ENCODE data around the gene ADCY3. TPM values are rescaled to one million over a fixed set of nuclear protein-coding genes. Genes with fewer than 3 reads are reported as not detected.

ADCY3 gene
- total and polyA plus RNA-seq, 9 of the 15 experiments (the other 6 are each of a cell fraction or from before 2014, with no cell fraction given): 1.5 to 54.8 (median 26.3) TPM

DNA sequence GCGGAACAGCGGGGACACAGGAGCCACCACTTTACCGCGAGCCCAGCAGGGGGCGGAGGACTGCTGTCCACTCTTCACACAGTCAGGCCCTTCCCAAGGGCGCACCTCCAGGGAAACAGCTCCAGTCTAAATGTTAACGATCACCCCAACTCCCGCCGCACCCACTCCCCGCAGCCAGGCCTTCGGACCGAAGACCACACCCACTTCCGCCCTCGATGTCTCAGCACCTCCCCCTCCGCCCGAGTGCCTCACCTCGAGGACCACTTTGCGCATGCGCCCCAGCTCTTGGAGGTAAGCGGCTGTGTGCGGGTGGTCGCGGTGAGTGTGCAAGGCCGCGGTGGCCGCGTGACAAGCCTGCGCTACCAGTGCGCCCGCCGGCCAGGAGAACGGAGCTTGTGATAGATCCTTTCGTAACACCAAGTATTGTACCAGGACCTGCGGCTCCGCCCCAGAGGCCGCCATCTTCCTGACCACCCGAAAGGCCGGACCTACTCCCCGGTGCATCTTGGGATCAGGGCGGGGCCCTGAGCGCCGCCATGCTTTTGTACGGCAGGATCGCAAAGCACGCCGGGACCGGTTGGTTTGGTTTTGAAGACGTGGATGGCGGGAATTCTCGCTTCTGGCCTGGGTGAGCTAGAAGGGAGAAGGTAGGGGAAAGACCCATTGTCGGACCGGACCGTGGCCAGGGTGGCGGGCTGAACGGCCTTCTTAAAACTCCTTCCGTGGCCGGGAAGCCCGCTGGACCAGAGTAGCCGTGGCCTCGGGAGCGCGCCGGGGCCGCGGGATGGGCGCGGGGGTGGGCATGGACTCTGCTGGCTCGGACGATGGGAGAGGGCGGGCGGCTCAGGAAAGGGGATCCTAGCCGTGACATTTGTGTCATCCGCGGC, 126.9 kb downstream of the ADCY3 start, which contains the start of the genes CENPO and PTRHD1 (continued):
- TF ChIP-seq NR3C1 (CRISPR knock-in tag; IDR thresholded peaks at IDR 0.05): no peak
- TF ChIP-seq ZBTB8A (IDR thresholded peaks at IDR 0.05; ENCODE audit: partially characterized antibody): no peak
- TF ChIP-seq, protein P1, sequence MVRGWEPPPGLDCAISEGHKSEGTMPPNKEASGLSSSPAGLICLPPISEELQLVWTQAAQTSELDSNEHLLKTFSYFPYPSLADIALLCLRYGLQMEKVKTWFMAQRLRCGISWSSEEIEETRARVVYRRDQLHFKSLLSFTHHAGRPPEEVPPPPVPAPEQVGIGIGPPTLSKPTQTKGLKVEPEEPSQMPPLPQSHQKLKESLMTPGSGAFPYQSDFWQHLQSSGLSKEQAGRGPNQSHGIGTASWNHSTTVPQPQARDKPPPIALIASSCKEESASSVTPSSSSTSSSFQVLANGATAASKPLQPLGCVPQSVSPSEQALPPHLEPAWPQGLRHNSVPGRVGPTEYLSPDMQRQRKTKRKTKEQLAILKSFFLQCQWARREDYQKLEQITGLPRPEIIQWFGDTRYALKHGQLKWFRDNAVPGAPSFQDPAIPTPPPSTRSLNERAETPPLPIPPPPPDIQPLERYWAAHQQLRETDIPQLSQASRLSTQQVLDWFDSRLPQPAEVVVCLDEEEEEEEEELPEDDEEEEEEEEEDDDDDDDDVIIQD (CRISPR knock-in tag; IDR thresholded peaks at IDR 0.05): no peak

DNA sequence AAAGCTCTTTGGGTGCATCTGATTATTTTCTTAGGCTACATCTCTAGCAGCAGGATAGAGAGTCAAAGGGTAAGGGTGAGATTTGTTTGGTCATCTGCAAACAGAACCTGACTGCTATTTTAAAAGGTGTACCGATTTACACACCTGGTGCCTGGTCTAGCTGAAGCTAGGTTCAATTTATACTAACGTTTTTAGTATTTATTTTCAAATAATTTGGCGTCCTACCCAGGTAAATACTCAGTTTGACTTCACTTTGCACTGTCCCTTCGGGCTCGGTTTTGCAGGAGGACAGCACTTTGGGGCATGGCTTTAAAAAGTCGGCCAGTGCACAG, 127.5 kb downstream of the ADCY3 start:
- Histone ChIP-seq H2AFZ (ENCODE audit: low read depth, low read length) (peak overlapping the region; percentile 100), H3K4me2 (ENCODE audit: insufficient read depth, low read length) (peak overlapping the region; percentile 95), H3K27ac (ENCODE audit: extremely low read depth, low read depth, low read length) (peak overlapping the region; percentile 99), H4K20me1 (replicated peaks; ENCODE audit: control insufficient read depth, insufficient read depth, low read length) (peaks cover 5% of the 10 kb centered on the region; the same call in 1 of the 2 replicates), H3K79me2 (ENCODE audit: control insufficient read depth, insufficient read depth, low read length) (peaks cover 58% of the 10 kb centered on the region), H3K4me3 (peak overlapping the region; percentile 87), H3K27me3 (ENCODE audit: control insufficient read depth in 2 of 2, insufficient read depth in 2 of 2, low read length in 2 of 2) (no peaks in the 10 kb centered on the region), H3K36me3 (ENCODE audit: control insufficient read depth, insufficient read depth, low read length) (peaks cover 44% of the 10 kb centered on the region; the same call in 2 of the 3 replicates), H3K9me1 (ENCODE audit: control insufficient read depth, insufficient read depth, low read length) (no peaks in the 10 kb centered on the region), H3K4me1 (replicated peaks in 1 of 2; ENCODE audit: control insufficient read depth in 2 of 2, insufficient read depth in 2 of 2, low read length in 2 of 2) (peaks cover 9 to 30% of the 10 kb centered on the region in 2 experiments; a peak in 4 of 5 replicates), H3K9me3 (replicated peaks; ENCODE audit: control insufficient read depth, insufficient read depth, low read depth, low read length) (no peaks in the 10 kb centered on the region), H3K9ac (ENCODE audit: insufficient read depth in 1 of 2, low read depth in 2 of 2, low read length in 2 of 2) (peak overlapping the region; percentile 98 to 100)
- TSS peak; percentile 79 for BruUV-seq (replicated peaks)
- intact Hi-C loops (cut with micrococcal nuclease): loop anchor here (1.0 to 2.0 kb wide), 2 partner anchors 35 to 302 kb away; partner anchors contain the start of gene NCOA1
- ChIA-PET POLR2A (interaction anchor here (0.6 to 3.1 kb wide), 15 partner anchors 13 to 366 kb away, joined by 3 to 10 read pairs (median 3); no protein-coding TSS in a partner anchor), CTCF (ENCODE audit: low intra/inter-chr PET ratio) (interaction anchor here (1.0 to 1.5 kb wide), 2 partner anchors 35 to 382 kb away, joined by 3 to 6 read pairs; no protein-coding TSS in a partner anchor)
- in situ Hi-C loops (cut with MboI): loop anchor here (25.0 kb wide), 1 partner anchor 380 kb away; no protein-coding TSS in a partner anchor
- no peak for DNase-seq (ENCODE audit: extremely low read depth in 1 of 4, low spot score in 3 of 4)
- no peak for FAIRE-seq
- 2% methylated on average over 6 of the region's 6 CpGs for WGBS (ENCODE audit: insufficient coverage, low coverage, missing lambda C conversion rate)
- ATAC-seq: no peak
- TF ChIP-seq KHSRP (IDR thresholded peaks at IDR 0.05): no peak
- no peak for TF ChIP-seq MEF2A (IDR thresholded peaks at IDR 0.05; ENCODE audit: control insufficient read depth, low read depth, low read length)
- TF ChIP-seq PRMT5 (CRISPR knock-in tag; IDR thresholded peaks at IDR 0.05): no peak
- TF ChIP-seq POLR2G (IDR thresholded peaks at IDR 0.05; ENCODE audit: low read depth, low read length): no peak
